CD4-positive, alpha-beta T cell treated with Interleukin-1 beta for 1 hour (primary cell): Measurements from ENCODE around the gene DNM1L.
"Not testable (repeated sequence)": the region's sequence is repeated elsewhere in the genome, so short reads cannot be mapped to it uniquely, and the experiment has no call there.

ENCODE experiments used
- DNase-seq, 2 donors: peaks; one replicate each; pipeline ENCODE4 v3.0.0-alpha.2; 2020 to 2022

Gene DNM1L

DNA sequence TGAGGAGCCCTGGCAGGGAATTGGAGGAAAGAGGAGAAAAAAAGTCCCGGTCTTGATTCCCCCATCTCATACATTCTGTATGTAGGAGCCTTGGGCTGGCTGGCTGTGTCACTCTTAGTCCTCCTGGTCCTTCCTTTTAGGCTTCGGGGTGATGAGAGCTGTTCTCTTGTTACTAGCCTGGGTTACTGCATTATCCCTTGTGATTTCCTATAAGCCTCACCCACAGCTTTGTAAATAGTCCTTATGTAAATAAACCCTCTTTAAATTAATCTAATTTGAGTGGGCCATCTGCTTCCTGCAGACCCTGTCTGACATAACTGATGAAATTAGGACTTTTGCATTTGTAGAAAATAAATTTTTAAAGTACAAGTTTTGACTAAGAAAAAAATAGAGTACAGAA is 19.2 kb downstream of the DNM1L start:
- DNase-seq = no peak

DNA sequence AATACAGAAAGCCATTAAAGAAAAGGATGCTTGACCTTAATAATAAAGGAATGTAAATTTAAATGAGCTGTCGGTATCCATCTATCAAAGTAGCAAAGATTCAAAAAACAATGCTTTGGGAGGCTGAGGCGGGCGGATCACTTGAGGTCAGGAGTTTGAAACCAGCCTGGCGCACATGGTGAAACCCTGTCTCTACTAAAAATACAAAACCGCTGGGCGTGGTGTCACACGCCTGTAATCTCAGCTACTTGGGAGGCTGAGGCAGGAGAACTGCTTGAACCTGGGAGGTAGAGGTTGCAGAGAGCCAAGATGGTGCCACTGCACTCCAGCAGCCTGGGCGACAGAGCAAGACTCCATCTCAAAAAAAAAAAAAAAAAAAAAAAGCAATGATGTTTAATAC is 20.3 kb downstream of the DNM1L start:
- not testable (repeated sequence) for DNase-seq

DNA sequence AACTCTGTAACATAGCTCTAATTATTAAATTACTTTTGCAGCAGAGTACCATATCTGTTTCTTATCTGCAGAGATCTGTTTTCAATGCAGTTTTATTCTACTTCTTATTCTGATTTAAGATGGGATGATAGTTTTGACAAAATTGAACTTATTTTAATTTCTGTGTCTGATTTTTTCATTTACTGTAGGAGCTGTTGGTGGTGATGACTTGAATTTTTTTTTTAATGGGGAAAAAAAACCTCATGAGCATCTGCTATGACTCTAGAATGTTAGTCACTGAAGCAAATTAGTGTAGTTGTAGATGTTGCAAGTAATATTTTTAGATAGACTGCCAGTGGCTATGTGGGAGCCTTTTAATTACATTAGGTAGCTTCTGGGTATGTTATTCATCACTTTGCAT is 23.4 kb downstream of the DNM1L start:
- no peak for DNase-seq

DNA sequence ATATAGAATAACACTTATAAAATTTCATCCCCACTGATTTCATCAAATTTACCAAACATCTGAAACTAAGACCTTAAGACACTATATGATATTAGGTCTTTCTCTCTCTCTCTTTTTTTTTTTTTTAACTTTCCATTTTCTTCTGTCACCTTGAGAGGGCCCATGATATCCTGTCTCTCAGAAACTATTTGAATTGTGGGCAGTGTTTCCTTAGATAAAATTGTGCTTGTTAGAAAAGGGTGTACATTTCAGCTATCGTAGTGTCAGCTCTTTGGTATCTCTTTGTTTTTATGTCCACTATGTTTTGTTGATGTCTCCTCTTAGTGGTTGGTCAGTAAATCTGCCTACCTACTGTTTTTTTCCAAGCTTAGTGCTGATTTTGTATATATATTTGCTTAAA is 23.8 kb downstream of the DNM1L start:
- no peak for DNase-seq

DNA sequence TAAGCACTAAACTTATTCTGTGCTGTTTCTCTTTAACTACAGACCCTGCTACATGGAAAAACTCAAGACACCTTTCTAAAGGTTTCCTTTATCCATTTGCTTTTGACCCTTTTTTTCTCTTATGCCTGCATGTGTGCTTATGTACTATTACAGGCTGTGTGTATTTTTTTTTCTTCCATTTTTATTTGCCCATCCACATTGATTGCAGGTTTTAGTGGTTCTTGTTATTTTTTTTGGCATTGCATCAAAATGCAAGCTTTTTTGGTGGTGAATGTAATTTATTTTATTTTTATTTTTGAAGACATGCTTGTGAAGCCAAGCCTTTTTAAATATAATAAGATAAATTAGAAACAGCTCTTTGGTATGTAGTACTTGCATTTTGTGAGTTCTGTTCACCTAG is 26.7 kb downstream of the DNM1L start:
- DNase-seq = no peak

DNA sequence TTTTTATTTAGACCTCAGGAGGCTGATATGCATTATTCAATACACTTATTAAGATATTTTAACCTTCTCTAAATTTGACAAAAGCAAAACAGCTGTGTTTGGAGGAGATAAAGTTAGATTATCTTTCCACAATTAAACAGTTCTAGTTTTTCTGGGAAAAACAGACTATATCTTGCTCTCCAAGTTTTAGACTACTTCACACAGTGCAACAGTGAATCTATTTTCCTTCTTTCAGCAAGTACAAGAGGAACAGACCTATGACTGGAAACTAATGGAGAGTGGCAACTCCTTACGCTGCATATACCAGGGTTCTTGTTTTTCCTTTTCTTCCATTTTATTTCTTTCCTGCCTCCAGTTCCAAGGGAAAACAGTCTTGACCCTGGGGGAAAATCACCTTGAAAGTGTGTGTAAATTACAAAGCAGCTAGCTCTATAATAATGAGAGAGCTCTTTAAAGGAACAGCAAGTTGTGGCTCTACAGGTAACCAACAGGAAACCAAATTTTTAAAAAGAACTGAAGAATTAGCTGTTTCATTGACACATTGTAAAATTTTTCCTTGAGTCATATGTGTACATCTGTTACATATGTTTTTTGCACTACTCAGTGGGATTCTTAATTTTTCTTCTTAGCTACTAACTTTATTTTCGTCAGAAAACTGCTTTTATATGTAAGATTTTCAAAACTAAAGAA is 27.4 kb downstream of the DNM1L start:
- no peak for DNase-seq

DNA sequence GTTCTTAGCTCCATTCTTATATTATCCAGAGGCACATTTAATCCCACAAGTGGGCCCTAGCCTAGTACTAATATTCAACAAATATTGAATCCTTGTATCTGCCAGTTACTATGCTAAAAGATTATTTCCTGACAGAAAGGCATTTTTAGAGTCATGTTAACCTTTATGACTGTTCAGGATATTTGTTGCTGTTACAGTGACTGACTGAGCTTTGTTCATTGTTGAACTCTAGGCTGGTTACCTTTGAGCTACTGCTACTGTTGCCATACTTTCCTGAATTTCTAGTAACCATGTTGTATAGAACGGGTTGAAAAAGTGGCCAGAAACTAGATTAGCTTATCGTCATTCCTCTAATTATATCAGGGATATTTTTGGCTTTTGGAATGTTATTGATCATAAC is 29.8 kb downstream of the DNM1L start:
- DNase-seq = no peak

DNA sequence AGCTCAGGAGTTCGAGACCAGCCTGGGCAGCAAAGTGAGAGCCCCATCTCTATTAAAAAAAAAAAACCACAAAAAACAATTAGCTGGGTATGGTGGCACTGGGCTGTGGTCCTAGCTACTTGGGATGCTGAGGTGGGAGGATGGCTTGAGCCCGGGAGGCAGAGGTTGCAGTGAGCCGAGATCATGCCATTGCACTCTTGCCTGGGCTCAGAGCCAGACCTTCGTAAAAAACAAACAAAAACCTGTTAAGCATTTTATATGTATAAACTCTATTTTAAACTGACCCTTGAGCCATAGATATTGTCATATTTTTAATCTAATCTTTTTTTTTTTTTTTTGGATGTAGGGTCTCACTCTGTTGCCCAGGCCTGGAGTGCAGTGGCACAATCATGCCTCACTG is 35.7 kb downstream of the DNM1L start:
- DNase-seq = no peak

DNA sequence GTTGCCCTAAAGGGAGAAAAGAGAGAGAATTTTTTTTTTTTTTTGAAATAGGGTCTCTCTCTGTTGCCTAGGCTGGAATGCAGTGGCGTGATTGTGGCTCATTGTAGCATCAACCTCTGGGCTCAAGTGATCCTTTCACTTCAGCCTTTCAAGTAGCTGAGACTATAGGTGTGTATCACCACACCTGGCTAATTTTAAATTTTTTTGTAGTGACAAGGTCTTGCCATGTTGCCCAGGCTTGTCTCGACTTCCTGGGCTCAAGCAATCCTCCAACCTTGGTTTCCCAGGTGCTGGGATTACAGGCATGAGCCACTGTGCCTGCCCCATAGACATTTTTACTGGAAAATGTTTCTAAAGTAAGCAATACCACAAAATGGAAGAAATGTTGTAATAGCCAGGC is 39.8 kb downstream of the DNM1L start:
- DNase-seq = no peak

DNA sequence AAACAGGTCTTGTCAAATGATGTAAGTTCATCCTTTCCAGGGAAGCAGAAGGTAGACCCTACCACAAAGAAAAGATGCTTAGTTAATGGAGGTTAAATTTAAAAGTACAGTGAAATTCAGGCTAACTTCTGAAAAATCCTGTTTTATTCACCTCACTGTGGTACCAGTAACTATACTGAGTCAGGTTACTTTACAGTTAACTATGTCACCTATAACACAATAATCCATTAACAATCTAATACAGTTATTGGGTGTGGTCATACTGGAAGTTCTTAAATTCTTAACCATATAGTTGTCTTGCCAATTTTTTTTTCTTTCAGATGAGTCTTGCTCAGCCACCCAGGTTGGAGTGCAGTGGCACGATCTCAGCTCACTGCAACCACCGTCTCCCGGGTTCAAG is 46.2 kb downstream of the DNM1L start:
- DNase-seq = not testable (repeated sequence)

DNA sequence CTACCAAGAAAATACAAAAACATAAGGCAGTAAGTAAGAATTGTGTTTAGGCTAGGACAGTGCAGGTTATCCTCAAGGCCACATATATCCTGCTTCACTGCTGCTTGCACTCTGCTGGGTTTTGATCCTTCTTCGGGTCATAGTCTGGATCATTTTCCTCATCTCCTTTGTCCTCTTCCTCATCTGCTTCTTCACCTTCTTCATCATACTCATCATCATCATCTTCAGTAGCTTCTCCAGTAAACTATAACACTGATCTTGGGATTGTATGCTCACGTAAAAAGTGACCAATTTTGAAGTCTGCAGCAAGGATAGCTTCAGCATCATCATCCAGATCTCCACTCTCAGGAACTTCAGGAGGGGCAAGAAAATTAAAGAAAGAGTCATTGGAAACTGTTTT is 47.2 kb downstream of the DNM1L start:
- no peak for DNase-seq

DNA sequence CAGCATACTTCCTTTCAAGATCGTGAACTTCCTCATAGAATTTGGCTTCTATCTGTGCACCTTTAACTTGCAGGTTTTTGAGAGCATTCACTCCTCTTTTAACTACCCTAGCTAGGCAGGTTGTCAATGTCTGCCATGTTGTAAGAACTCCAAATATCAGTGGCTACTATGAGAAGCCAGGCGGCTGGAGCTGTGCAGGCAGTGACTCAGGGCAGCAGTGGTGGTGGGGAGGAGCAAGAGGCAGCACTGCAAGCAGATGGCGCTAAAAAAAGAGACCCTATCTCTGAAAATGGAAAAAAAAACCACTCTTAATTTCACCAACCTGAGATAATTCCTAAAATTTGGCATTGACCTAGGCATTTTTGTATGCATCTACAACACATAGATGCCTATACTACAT is 48.1 kb downstream of the DNM1L start:
- no peak for DNase-seq

DNA sequence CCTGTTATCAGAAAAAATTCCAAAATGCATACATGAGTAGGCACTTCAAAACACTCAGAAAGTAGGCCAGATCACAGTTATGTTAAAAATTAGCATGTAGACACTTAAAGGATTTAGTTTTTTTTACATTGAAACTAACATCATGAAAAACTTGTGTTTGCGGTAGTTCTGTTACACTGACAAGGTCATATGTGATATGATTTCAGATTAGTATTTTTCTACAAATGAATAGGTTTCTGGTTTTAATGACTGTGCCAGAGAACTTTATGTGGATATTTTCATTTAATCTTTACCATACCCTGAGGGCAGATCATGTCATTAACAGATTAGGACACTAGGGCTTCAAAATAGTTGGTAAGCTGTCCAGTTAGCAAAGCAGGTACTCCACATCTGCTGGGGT is 55.9 kb downstream of the DNM1L start:
- no peak for DNase-seq

DNA sequence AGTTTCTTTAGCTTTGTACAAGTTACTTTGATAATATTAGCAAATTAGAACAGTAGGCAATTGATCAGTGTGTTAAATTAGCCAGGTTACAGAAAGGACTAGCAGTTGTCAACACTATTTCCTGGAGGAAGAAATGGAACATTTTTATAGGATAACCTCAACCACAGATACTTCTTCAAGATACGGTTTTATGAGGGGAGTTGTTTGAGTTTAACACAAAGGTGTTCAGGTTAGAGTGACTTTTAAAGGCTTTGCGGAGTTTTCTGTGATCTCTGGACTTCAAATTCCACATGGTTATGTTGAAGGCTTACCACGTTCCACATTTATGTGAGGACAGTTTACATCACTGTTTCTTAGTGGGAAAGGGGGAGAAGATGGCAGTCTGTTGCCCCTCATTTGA is 57.3 kb downstream of the DNM1L start:
- no peak for DNase-seq

DNA sequence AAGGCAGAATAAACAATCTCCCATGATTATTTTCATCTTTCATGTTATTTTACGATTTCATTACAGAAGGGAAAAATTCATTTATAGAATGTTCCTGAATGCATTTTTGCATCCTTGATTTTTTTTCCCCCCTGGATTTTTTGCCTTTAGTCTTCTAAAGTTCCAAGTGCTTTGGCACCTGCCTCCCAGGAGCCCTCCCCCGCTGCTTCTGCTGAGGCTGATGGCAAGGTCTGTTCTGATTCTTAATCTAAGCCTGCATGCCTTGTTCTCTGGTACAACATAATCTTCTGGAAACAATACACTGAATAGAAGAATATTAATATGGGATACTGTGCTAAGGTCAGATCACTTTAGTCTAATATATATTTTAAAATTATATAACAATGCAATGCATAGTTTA is 58.6 kb downstream of the DNM1L start:
- no peak for DNase-seq

DNA sequence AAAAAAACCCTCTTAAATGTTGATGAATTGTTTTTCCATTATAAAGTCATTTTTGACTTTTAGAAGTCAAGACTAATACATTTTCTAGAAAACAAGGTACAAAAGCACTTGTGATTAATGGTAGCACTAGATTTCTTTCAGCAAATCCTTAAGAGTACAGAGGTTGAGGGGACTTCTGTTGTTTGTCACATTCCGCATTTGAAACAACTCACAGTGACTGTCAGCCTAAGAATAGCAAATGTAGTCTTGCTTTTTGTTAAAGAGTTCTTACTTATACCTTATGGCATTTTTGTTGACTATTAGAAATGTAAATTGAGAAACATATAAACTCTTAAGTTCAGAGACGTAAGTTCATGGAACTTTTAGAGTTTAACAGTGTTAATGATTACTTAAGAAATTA is 60.2 kb downstream of the DNM1L start:
- no peak for DNase-seq

DNA sequence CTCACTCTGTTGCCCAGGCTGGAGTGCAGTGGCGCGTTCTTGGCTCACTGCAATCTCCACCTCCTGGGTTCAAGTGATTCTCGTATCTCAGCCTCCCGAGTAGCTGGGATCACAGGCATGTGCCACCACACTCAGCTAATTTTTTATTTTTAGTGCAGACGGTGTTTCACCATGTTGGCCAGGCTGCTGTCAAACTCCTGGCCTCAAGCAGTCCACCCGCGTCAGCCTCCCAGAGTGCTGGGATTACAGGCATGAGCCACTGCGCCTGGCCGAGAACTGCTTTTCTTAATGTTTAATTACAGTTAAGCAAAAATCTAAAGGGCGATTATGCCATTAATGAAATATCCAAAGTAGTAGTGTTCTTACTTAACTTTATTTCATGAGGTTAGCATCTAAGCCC is 63.0 kb downstream of the DNM1L start:
- no peak for DNase-seq

DNA sequence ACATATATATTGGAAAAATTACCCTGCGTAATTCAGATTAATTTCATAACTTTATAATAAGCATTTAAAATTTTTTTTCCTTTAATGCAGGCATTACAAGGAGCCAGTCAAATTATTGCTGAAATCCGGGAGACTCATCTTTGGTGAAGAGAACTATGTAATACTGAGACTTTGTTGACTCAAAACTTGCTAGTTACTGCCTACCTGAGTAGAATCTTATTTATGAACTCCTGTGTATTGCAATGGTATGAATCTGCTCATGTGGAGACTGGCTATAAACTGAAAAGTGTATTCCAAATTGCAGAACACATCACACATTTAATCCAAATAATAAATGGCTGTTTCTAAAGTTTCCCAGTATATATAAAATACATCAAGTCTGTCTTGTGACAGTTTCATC is 64.2 kb downstream of the DNM1L start:
- no peak for DNase-seq

DNA sequence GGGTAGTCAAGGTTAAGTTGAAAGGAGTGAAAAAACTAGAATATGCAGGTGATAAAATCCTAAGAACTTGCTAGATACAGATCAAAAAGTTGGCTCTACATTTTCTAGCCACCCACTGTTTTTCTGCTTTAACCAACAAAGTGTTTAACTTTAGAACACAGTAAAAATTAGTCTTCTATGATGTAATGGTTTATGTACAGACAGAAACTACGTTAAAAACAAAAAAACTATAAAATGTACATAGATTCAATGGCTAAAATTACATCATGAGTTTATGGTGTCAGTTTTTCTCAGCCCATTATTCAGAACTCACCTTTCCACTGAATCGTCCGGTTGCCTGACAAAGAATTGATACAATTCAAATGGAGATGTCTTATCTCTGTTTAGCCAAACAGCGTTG is 74.5 kb downstream of the DNM1L start:
- no peak for DNase-seq

DNA sequence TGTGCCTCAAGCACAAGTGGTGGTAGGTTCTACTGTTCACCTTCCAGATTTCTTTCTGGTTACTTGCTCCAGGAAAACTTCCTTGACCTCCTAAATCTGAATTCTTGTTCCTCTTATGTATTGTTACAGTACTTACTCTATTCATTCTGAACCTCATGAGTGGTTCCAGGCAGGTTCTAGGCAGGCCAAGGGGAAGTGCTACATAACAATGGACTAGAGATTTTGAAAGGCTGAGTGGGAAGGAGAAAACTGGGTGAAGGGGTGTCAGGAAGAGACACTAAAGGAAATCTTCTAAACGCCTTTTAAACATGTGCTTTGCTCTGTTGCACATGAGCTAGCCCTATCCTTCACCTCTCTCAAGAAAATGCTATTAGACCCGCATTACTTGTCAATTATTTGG is 75.0 kb downstream of the DNM1L start:
- no peak for DNase-seq

DNA sequence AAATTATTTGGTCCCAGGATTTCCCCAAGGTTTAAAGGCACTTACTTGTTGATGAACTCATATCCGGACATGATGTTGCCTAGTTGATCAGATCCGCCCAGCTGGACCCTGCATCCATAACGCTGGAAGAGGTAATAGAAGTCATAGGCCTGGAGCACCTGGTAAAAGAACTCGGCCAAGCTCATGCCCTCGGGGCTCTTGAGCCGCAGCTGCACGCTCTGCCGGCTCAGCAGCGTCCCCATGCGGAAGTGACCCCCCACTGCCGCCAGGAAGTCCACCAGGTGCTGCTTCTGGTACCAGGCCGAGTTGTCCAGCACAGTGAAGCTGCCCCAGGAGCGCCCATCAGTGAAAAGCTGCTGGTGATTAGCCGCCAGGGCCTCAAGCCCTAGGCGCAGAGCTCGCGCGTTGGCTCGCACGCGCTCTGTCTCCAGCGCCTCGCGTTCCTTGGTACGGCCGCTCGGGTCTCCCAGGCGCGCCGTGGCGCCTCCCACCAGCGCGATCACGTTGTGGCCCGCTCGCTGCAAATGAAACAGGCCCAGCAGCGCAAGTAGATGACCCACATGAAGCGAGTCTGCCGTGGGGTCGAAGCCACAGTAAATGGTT is 76.1 kb downstream of the DNM1L start:
- DNase-seq = peak; percentile 65 to 77

DNA sequence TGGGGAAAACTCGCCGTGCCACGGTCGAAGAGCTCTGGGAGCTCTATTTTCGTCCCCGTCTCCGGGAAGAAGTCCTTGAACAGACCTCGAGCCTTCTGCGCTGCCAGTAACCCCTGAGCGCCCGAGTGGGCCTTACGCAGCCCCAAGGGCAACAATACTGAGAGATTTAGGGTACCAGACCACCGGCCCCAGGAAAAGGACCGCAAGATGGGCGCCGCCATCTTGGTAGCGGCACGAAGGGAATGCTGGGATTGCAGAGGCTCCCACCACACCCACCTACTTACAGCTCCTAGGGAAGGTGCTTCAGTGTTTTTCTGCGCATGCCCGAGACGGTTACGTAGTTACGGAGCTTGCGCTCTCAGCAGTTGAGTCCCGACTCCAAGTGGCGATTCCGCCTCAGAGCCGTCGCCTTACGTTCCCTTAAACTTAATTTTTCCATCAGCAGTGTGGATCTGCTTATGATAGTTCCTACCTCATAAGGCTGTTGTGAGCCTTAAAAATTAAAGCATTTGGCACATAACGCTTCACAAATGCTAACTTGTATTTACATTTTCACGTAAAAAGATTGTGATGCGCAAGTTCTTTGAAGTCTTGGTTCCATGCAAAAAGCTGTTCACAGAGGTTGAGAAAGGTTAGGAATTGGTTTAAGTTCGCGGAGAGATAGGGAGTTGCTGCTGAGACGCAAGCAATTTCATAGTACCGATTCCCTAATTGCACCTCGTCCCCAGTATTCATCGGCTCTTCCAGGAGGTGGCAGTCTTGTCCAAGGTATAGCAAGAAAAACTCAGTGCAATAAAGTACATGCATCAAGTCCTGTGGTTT is 76.8 kb downstream of the DNM1L start, which contains the start of gene YARS2:
Gene YARS2, minus strand, starts transcription at position 244 of the 822 bp plus-strand sequence. Its CDS starts 23 bp downstream, at position 221.
- peak; percentile 90 to 92 for DNase-seq

DNA sequence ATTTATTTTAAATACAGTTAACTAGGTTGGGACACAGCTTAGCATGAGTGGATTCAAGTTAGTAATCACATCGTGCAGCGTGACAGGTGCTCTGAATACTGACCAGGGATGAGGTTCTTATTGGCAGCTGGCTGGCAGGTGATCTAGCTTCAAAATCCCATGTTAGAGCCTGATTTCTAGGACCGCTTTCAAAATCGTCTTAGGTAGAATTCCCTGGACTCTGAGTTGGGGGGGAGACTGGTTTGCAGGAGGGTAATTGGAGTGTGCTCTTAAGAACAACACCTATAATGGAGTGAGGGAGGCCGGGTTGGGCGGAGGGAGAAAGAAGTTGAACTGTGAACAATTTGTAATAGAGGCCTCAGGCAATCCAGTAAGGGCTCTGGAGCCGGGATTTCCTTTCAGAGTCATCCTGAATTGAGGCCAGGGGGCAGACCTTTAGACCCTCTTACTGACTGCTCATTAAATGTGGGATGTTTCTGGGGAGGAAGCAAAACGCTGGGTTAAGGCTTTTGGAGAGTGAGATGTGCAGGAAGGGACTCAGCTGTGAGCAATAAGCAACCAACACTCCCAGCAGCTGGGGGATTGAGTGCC is 77.5 kb downstream of the DNM1L start:
- no peak for DNase-seq

DNA sequence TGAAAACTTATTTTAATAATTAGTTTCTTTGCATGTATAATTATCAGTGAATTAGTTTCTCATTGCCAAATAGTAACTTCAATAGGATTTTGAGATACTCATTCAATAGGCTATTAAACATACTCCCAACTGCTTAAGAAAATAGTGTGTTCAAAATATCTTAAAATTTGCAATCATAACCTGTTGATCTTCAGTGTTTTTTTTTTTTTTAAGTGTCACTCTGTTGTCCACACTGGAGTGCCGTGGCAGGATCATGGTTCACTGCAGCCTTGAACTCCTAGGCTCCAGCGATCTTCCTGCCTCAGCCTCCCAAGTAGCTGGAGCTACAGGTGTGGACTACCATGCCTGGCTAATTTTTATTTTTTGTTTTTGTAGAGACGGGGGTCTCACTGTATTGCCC is 78.1 kb downstream of the DNM1L start:
- no peak for DNase-seq
